Measurements from ENCODE around the gene IL34.
"Not testable (repeated sequence)": the region's sequence is repeated elsewhere in the genome, so short reads cannot be mapped to it uniquely, and the experiment has no call there.

- not testable (repeated sequence) for TF ChIP-seq POLR2AphosphoS5 (IDR thresholded peaks at IDR 0.05; ENCODE audit: borderline replicate concordance, low read depth, low read length); FOXP2 (optimal IDR thresholded peaks at IDR 0.05; ENCODE audit: control extremely low read depth, extremely low read length, insufficient read depth)
Measured at GRCh38 chr16:70621864-70622263, 24.5 kb upstream of the IL34 start.
